PC-9 (cell line): ENCODE measurements around the gene P4HA2. TPM values are rescaled to one million over a fixed set of nuclear protein-coding genes. Genes with fewer than 3 reads are reported as not detected.

Experiments
- BruUV-seq: library from RNA; stranded (reverse); fragments of 400-500 nt; replicated peaks from 2 replicates; lab custom pipeline; 2021; lab: Mats Ljungman, UMichigan
- CTCF ChIA-PET: fragments of 300-600 bp; sonication (Branson Sonifier 250); formaldehyde crosslinking; loops from one replicate; lab custom pipeline; 2022; ENCODE audit warnings: antibody characterized with exemption; lab: Charles Lee
- POLR2A ChIA-PET: fragments of 300-600 bp; sonication (Branson Sonifier 250); formaldehyde crosslinking; loops from one replicate; lab custom pipeline; 2022; ENCODE audit warnings: antibody characterized with exemption; ENCODE audit not compliant: unreplicated experiment; lab: Charles Lee
- DNase-seq, 2 experiments: peaks; one replicate each; pipeline versions ENCODE4 v3.0.0 to v3.0.0-alpha.2; 2015 to 2022; ENCODE audit warnings: mixed read lengths in 1 of 2
- H2AFZ ChIP-seq: fragments of 200-600 bp; sonication (generic); 2 replicates; pipeline ENCODE4 v1.8.1; 2017; ENCODE audit warnings: antibody characterized with exemption
- H3F3A ChIP-seq: fragments of 200-600 bp; sonication (generic); 2 replicates; pipeline ENCODE4 v1.8.1; 2017; ENCODE audit warnings: antibody characterized with exemption, mild to moderate bottlenecking, low read depth; ENCODE audit not compliant: insufficient read depth
- H3K27ac ChIP-seq: fragments of 200-600 bp; sonication (generic); 2 replicates; pipeline ENCODE4 v1.6.1; 2016; ENCODE audit warnings: mixed run types
- H3K27me3 ChIP-seq: fragments of 200-600 bp; sonication (generic); 2 replicates; pipeline ENCODE4 v1.6.1; 2016; ENCODE audit warnings: low read depth, mixed run types; ENCODE audit not compliant: insufficient read depth
- H3K36me3 ChIP-seq: fragments of 200-600 bp; sonication (generic); 2 replicates; pipeline ENCODE4 v1.6.1; 2016; ENCODE audit warnings: low read depth, mixed run types
- H3K4me1 ChIP-seq: fragments of 200-600 bp; sonication (generic); replicated peaks from 2 replicates; pipeline ENCODE4 v1.6.1; 2016; ENCODE audit warnings: mixed run types; ENCODE audit not compliant: insufficient read depth
- H3K4me2 ChIP-seq: fragments of 200-600 bp; sonication (generic); 2 replicates; pipeline ENCODE4 v1.6.1; 2017; ENCODE audit warnings: mixed run types
- H3K4me3 ChIP-seq: fragments of 200-600 bp; sonication (generic); 2 replicates; pipeline ENCODE4 v1.6.1; 2016; ENCODE audit warnings: mixed run types
- H3K79me2 ChIP-seq: fragments of 200-600 bp; sonication (generic); 2 replicates; pipeline ENCODE4 v1.6.1; 2017; ENCODE audit warnings: low read depth, mixed run types
- H3K9me2 ChIP-seq: fragments of 200-600 bp; sonication (generic); 2 replicates; pipeline ENCODE4 v1.8.1; 2017; ENCODE audit warnings: mild to moderate bottlenecking; ENCODE audit not compliant: insufficient read depth
- H3K9me3 ChIP-seq: fragments of 200-600 bp; sonication (generic); 2 replicates; pipeline ENCODE4 v1.8.1; 2016; ENCODE audit warnings: low read depth; ENCODE audit not compliant: insufficient read depth
- H4K20me1 ChIP-seq: fragments of 200-600 bp; sonication (generic); 2 replicates; pipeline ENCODE4 v1.8.1; 2017; ENCODE audit not compliant: insufficient read depth
- EZH2 ChIP-seq: fragments of 200-600 bp; sonication (generic); IDR thresholded peaks from 2 replicates; pipeline ENCODE4 v1.8.0; 2017; ENCODE audit warnings: antibody characterized with exemption, low read depth
- intact Hi-C: fragments of 100-400 bp; cut with micrococcal nuclease; formaldehyde crosslinking; loops from one replicate; pipeline ENCODE4 v1.10.0; 2022; ENCODE audit not compliant: unreplicated experiment
- total RNA-seq: library from RNA; stranded (reverse); gene quantifications from 2 replicates; pipeline ENCODE4 v1.2.3, GENCODE V29; 2021
- TF ChIP-seq, protein P1 (sequence below): fragments of 200-600 bp; sonication (generic); conservative IDR thresholded peaks from 2 replicates; pipeline ENCODE4 v1.6.1; 2017; ENCODE audit warnings: mixed run types, antibody characterized with exemption, mild to moderate bottlenecking, moderate library complexity

P4HA2 gene
- total RNA-seq, 1 experiment from 2014 or later: 21.7 TPM

DNA sequence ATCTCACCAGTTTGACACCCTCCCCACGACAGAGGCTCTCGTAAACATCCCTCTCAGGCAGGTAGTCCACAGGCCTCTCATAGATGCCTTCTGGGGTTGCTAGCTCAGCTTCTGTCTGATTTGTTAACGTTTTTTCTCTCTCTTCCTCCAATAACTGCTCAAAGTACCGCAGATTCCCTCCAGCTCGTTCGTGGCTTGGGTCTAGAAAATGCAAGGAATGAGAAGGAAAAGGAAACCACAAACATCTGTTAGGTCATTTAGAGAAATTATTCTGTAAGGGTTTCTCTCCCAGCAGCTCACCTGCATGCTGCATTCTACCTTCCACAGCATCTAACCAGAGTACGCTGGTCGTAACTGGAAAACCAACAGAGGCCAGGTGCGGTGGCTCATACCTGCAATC, 18.5 kb downstream of the P4HA2 start:
- H3K27ac ChIP-seq: no peak overlapping the region
- H2AFZ ChIP-seq: no peak overlapping the region
- intact Hi-C loops: no loop called here
- H4K20me1 ChIP-seq: no peaks in the 10 kb centered on the region
- no peaks in the 10 kb centered on the region for H3F3A ChIP-seq
- H3K79me2 ChIP-seq: no peaks in the 10 kb centered on the region
- H3K4me2 ChIP-seq: no peak overlapping the region
- no peaks in the 10 kb centered on the region for H3K27me3 ChIP-seq
- BruUV-seq: no TSS peak
- H3K9me2 ChIP-seq: no peaks in the 10 kb centered on the region
- ChIA-PET POLR2A (no interaction called here), CTCF (no interaction called here)
- TF ChIP-seq, protein P1, sequence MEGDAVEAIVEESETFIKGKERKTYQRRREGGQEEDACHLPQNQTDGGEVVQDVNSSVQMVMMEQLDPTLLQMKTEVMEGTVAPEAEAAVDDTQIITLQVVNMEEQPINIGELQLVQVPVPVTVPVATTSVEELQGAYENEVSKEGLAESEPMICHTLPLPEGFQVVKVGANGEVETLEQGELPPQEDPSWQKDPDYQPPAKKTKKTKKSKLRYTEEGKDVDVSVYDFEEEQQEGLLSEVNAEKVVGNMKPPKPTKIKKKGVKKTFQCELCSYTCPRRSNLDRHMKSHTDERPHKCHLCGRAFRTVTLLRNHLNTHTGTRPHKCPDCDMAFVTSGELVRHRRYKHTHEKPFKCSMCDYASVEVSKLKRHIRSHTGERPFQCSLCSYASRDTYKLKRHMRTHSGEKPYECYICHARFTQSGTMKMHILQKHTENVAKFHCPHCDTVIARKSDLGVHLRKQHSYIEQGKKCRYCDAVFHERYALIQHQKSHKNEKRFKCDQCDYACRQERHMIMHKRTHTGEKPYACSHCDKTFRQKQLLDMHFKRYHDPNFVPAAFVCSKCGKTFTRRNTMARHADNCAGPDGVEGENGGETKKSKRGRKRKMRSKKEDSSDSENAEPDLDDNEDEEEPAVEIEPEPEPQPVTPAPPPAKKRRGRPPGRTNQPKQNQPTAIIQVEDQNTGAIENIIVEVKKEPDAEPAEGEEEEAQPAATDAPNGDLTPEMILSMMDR: no peak
- no peak for TF ChIP-seq EZH2
- no peaks in the 10 kb centered on the region for H3K4me1 ChIP-seq
- no peak overlapping the region for H3K4me3 ChIP-seq
- no peaks in the 10 kb centered on the region for H3K36me3 ChIP-seq
- no peaks in the 10 kb centered on the region for H3K9me3 ChIP-seq
- DNase-seq: peak in 1 of 2 experiments; percentile 26

- no peak overlapping the region for H3K4me3 ChIP-seq
- TF ChIP-seq EZH2: no peak
- TF ChIP-seq, protein P1: no peak
- no TSS peak for BruUV-seq
- POLR2A ChIA-PET: no interaction called here
- no peaks in the 10 kb centered on the region for H3K27me3 ChIP-seq
- no peaks in the 10 kb centered on the region for H3K36me3 ChIP-seq
- no peaks in the 10 kb centered on the region for H4K20me1 ChIP-seq
- intact Hi-C loops: no loop called here
- H2AFZ ChIP-seq: no peak overlapping the region
- H3K79me2 ChIP-seq: no peaks in the 10 kb centered on the region
- H3K9me3 ChIP-seq: no peaks in the 10 kb centered on the region
- no peaks in the 10 kb centered on the region for H3K9me2 ChIP-seq
- H3K4me2 ChIP-seq: no peak overlapping the region
- peak in 1 of 2 experiments; percentile 32 for DNase-seq
- no peaks in the 10 kb centered on the region for H3K4me1 ChIP-seq
- no peak overlapping the region for H3K27ac ChIP-seq
- CTCF ChIA-PET: no interaction called here
- H3F3A ChIP-seq: no peaks in the 10 kb centered on the region
These were observed 19.9 kb downstream of the P4HA2 start for GRCh38 chr5:132207778-132208177.

- Histone ChIP-seq H3K27me3 (no peaks in the 10 kb centered on the region), H4K20me1 (no peaks in the 10 kb centered on the region), H3K4me3 (no peak overlapping the region), H3F3A (no peaks in the 10 kb centered on the region), H3K79me2 (no peaks in the 10 kb centered on the region), H2AFZ (no peak overlapping the region), H3K9me3 (no peaks in the 10 kb centered on the region), H3K27ac (no peak overlapping the region), H3K36me3 (no peaks in the 10 kb centered on the region), H3K4me2 (no peak overlapping the region), H3K4me1 (no peaks in the 10 kb centered on the region), H3K9me2 (no peaks in the 10 kb centered on the region)
- TF ChIP-seq, protein P1: no peak
- TF ChIP-seq EZH2: no peak
- peak in 1 of 2 experiments; percentile 19 for DNase-seq
- ChIA-PET CTCF (no interaction called here), POLR2A (no interaction called here)
- no TSS peak for BruUV-seq
- intact Hi-C loops: no loop called here
These were observed 20.9 kb downstream of the P4HA2 start for GRCh38 chr5:132206782-132207181.
